Adrenal gland (tissue), 12 donors: ENCODE measurements around the gene HSD11B2. TPM values are rescaled to one million over a fixed set of nuclear protein-coding genes. Genes with fewer than 3 reads are reported as not detected.
A peak's percentile ranks its signal among the peaks of the same experiment; 100 is the strongest.
"Not testable (repeated sequence)": the region's sequence is repeated elsewhere in the genome, so short reads cannot be mapped to it uniquely, and the experiment has no call there.

ENCODE experiments used
- DNase-seq, 7 donors: peaks; one replicate each; pipeline ENCODE4 v3.0.0-alpha.2; 2019 to 2020
- H3K27ac ChIP-seq, 5 donors: fragments of 200-600 bp; sonication (generic) in 4 of 5; 1 replicate in 3 of 5; 2 replicates in 2 of 5; pipeline versions ENCODE4 v1.5.1 to v1.8.0; 2016 to 2020; ENCODE audit warnings: mild to moderate bottlenecking in 1 of 5
- H3K27me3 ChIP-seq: fragments of 200-600 bp; 2 replicates; pipeline ENCODE4 v1.8.0; 2021
- H3K36me3 ChIP-seq, 2 donors: fragments of 200-600 bp; replicated peaks in 1 of 2; 1 replicate in 1 of 2; 2 replicates in 1 of 2; pipeline versions ENCODE4 v1.5.1 to v1.8.0; 2018 to 2022
- H3K4me1 ChIP-seq, 2 donors: fragments of 200-600 bp; replicated peaks in 1 of 2; 1 replicate in 1 of 2; 2 replicates in 1 of 2; pipeline versions ENCODE4 v1.5.1 to v1.8.0; 2018 to 2021
- H3K4me3 ChIP-seq, 4 donors: fragments of 200-600 bp; sonication (generic) in 3 of 4; one replicate each; pipeline ENCODE4 v1.5.1; 2016 to 2018
- H3K9me3 ChIP-seq, 3 donors: fragments of 200-600 bp; sonication (generic) in 1 of 3; replicated peaks in 1 of 3; 1 replicate in 2 of 3; 2 replicates in 1 of 3; pipeline versions ENCODE4 v1.5.1 to v1.8.0; 2016 to 2021
- POLR2A ChIP-seq, 2 donors: fragments of 450-650 bp; IDR thresholded peaks; one replicate each; pipeline ENCODE4 v1.6.1; 2017; ENCODE audit warnings: antibody characterized with exemption in 2 of 2, mild to moderate bottlenecking in 2 of 2, moderate library complexity in 1 of 2
- WGBS, 4 donors: extraction: QIAGEN DNeasy Blood & Tissue Kit in 2 of 4; methylation state at CpG; one replicate each; pipeline versions ENCODE4 v1.1.5 to v1.1.7; 2013 to 2017; 5-methylcytosine and 5-hydroxymethylcytosine counted together
- intact Hi-C, 2 donors: fragments of 100-400 bp; cut with DNase I; formaldehyde crosslinking; loops; one replicate each; pipeline versions ENCODE4 v1.14.1 to v1.15.0; 2022 to 2023
- polyA plus RNA-seq, 3 donors: library from polyadenylated mRNA; stranded (reverse); fragments of 200-250 nt in 2 of 3; fragments of 350-450 nt in 1 of 3; fragmentation: Illumina TruSeq in 1 of 3; extraction: RNeasy Lipid Tissue Mini Kit (QIAGEN cat#74804) in 1 of 3; gene quantifications; one replicate each; pipeline ENCODE4 v1.2.3, GENCODE V29; 2013 to 2014
- total RNA-seq, 9 donors: library from RNA; depleted of rRNA in 4 of 9; stranded (reverse); fragments of >200 nt in 4 of 9; fragments of 120-200 nt in 1 of 9; fragmentation: NEBNext Ultra II Directional in 1 of 9; extraction: Animal tissue kit (Norgen Biotek cat#: 25700) in 1 of 9; gene quantifications; one replicate each; pipeline versions ENCODE4 v1.1.0 to v1.2.4, GENCODE V29; 2013 to 2023
- TF ChIP-seq, protein P1 (sequence below), 6 experiments: fragments of 450-650 bp in 4 of 6; fragments of 200-600 bp in 2 of 6; sonication (generic) in 1 of 6; IDR thresholded peaks; 1 replicate in 5 of 6; 2 replicates in 1 of 6; pipeline versions ENCODE4 v1.5.1 to v1.8.0; 2016 to 2021; ENCODE audit warnings: antibody characterized with exemption in 6 of 6, mild to moderate bottlenecking in 2 of 6, moderate library complexity in 1 of 6
- donor health status: healthy with polysubstance abuse.
- donor health status: Bipolar disorder and iron deficiency.
- donor health status: DM: yes; HTN: yes; CAD: no.
- donor health status: DM: no; HTN: no; CAD: no.
- donor health status: DM: no; HTN: no; CAD: no.
- donor health status: DM: yes; HTN: yes; CAD: no.

HSD11B2 gene
- total and polyA plus RNA-seq, 12 donors, result 0.69 to 12.3 (median 4.0) TPM

DNA sequence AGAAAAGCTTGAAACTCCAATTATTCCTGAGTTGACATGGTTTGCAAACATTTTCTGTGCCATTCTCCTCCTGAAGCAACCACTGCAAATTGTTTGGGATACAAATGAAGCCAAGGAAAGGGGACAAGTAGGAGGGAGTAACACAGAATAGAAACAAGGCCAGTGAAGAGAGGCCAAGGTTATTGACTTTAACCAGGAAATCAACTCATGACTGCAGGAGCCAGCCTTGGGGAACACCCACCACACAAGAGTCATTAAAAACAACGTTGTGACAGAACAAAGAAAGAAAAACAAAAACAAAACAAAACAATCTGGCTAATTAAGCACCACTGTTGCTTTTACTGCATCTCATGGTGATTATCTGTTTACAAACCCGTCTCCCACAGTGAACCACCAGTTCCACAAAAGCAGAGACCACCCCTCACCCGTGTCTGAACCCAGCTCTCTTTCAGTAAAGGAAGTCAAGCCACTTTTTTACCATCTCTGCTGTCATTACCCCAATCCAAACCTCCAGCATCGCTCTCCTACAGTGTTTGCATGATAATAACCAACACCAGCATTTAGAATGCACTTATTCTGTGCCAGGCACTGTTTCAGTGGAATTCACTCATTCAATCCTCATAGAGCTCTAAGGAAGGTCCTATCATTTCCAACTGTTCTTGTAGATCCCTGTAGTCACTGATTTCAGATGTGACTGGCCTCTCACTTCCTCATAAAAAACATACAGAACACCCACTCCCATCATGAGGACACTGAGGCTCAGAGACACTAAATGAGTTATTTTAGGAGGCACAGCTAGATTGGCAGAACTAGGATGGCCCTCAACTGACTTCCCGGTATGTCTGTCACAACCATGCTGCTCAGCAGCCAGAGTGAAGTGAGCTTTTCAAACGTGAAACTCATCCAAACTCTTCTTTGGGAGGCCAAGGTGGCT is 16.7 kb upstream of the HSD11B2 start:
- no peaks in the 10 kb centered on the region for H3K9me3 ChIP-seq
- intact Hi-C loops, result no loop called here
- H3K27ac ChIP-seq, result peak overlapping the region in 3 of 5 donors; percentile 21 to 64 (median 45)
- H3K36me3 ChIP-seq, result no peaks in the 10 kb centered on the region
- no peak for TF ChIP-seq POLR2A (IDR thresholded peaks at IDR 0.05)
- TF ChIP-seq, protein P1, sequence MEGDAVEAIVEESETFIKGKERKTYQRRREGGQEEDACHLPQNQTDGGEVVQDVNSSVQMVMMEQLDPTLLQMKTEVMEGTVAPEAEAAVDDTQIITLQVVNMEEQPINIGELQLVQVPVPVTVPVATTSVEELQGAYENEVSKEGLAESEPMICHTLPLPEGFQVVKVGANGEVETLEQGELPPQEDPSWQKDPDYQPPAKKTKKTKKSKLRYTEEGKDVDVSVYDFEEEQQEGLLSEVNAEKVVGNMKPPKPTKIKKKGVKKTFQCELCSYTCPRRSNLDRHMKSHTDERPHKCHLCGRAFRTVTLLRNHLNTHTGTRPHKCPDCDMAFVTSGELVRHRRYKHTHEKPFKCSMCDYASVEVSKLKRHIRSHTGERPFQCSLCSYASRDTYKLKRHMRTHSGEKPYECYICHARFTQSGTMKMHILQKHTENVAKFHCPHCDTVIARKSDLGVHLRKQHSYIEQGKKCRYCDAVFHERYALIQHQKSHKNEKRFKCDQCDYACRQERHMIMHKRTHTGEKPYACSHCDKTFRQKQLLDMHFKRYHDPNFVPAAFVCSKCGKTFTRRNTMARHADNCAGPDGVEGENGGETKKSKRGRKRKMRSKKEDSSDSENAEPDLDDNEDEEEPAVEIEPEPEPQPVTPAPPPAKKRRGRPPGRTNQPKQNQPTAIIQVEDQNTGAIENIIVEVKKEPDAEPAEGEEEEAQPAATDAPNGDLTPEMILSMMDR (IDR thresholded peaks at IDR 0.05), result no peak
- DNase-seq, result peak in 1 of 7 donors; percentile 48
- peaks cover 16 to 20% of the 10 kb centered on the region in 2 donors for H3K4me1 ChIP-seq
- H3K27me3 ChIP-seq, result no peaks in the 10 kb centered on the region
- WGBS, 4 donors, result 37 to 45% (median 43%) methylated on average over 6 of the region's 6 CpGs
- H3K4me3 ChIP-seq, result no peak overlapping the region

DNA sequence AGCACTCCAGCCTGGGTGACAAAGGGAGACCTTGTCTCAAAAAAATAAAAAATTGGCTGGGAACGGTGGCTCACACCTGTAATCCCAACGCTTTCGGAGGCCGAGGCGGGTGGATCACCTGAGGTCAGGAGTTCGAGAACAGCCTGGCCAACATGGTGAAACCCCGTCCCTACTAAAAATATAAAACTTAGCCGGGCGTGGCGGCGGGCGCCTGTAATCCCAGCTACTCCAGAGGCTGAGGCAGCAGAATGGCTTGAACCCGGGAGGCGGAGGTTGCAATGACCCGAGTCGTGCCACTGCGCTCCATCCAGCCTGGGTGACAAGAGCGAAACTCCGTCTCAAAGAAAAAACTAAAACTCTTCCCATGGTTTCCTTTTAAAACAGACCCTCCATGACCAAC is 15.5 kb upstream of the HSD11B2 start:
- H3K9me3 ChIP-seq, H3K27me3 ChIP-seq, DNase-seq, H3K36me3 ChIP-seq, intact Hi-C loops: not testable (repeated sequence)
- Histone ChIP-seq H3K4me1 (peaks cover 16 to 20% of the 10 kb centered on the region in 2 donors), H3K4me3 (peak overlapping the region in 3 of 4 donors; percentile 64 to 75 (median 71)), H3K27ac (peak overlapping the region in 3 of 5 donors; percentile 52 to 74 (median 59))
- WGBS, 4 donors, result 90 to 93% (median 92%) methylated on average over 16 to 19 of the region's 19 CpGs

DNA sequence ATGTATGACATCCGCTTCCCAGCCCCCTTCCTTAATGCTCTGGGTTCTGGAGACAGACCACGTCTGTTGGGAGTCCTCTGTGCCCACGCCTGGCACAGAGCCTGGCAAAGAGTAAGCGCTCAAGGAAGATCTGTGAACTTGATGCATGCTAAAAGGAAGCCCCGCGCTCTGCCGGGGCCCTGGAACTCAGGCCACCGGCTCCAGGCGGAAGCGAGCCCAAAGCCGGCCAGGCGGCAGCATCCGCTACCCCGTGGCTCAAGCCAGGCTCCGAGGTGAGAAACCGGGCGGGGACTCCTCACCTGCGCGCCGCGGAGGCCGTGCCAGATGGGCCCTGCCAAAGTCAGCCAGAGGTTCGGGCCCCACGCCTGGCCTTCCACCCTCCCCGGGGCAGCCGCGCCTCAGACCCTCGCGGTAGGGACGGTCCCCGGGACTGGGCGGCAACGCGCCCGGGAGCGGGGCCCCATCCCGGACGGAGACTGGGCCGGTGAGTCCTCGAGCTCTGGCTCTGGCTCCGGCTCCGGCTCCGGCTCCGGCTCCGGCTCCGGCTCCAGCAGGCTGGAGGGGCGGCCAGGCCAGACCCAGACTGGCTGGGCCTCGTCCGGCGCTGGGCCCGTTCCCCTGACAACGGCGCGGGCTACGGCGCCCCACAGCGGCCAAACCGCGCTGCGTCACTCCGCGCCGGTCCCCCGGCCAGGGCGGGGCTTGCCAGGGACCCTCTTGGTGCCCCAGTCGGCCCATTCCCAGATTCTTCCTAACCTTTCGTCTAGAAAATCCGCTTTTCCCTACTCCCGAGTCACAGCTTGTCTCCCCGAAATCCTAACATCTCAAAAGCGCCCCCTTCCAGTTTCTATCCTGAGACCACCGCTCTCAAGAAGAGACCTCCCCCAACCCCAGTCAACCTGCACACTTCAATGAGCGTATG is 14.8 kb upstream of the HSD11B2 start, which contains the start of gene ZDHHC1:
Gene ZDHHC1, minus strand, starts transcription at position 606 of the 922 bp plus-strand sequence. CDS start 8,702 bp downstream, outside the sequence.
- Histone ChIP-seq H3K4me3 (peak within 1 kb of the TSS in 3 of 4 donors; percentile 64 to 75 (median 71)), H3K27ac (peak within 1 kb of the TSS in 4 of 5 donors; percentile 45 to 74 (median 56)), H3K27me3 (no peaks in the 10 kb centered on the region), H3K36me3 (no peaks in the 10 kb centered on the region), H3K9me3 (no peaks in the 10 kb centered on the region), H3K4me1 (peaks cover 16 to 20% of the 10 kb centered on the region in 2 donors)
- peak in 6 of 7 donors; percentile 66 to 81 (median 74) for DNase-seq
- WGBS, 4 donors, result 1 to 4% (median 2%) methylated on average over 24 to 73 of the region's 73 CpGs
- intact Hi-C loops, result no loop called here
- TF ChIP-seq POLR2A (IDR thresholded peaks at IDR 0.05), result peak; percentile 38 to 60
- TF ChIP-seq, protein P1 (IDR thresholded peaks at IDR 0.05), result peak in 5 of 6 experiments; percentile 17 to 47 (median 28)

- no peak overlapping the region for H3K4me3 ChIP-seq
- 60 to 69% (median 66%) methylated on average over 2 of the region's 2 CpGs for WGBS, 4 donors
- no peaks in the 10 kb centered on the region for H3K9me3 ChIP-seq
- no peak overlapping the region for H3K27ac ChIP-seq
- intact Hi-C loops, result no loop called here
- H3K36me3 ChIP-seq, result no peaks in the 10 kb centered on the region
- DNase-seq, result no peak
- H3K4me1 ChIP-seq, result peaks cover 16 to 20% of the 10 kb centered on the region in 2 donors
- no peaks in the 10 kb centered on the region for H3K27me3 ChIP-seq
- TF ChIP-seq POLR2A (IDR thresholded peaks at IDR 0.05), result no peak
- TF ChIP-seq, protein P1 (IDR thresholded peaks at IDR 0.05), result no peak
These were observed 13.4 kb upstream of the HSD11B2 start for GRCh38 chr16:67417333-67418061.
